ENCODE results near the gene CEP41.
"Not testable (repeated sequence)": the region's sequence is repeated elsewhere in the genome, so short reads cannot be mapped to it uniquely, and the experiment has no call there.

CEP41 gene

DNA sequence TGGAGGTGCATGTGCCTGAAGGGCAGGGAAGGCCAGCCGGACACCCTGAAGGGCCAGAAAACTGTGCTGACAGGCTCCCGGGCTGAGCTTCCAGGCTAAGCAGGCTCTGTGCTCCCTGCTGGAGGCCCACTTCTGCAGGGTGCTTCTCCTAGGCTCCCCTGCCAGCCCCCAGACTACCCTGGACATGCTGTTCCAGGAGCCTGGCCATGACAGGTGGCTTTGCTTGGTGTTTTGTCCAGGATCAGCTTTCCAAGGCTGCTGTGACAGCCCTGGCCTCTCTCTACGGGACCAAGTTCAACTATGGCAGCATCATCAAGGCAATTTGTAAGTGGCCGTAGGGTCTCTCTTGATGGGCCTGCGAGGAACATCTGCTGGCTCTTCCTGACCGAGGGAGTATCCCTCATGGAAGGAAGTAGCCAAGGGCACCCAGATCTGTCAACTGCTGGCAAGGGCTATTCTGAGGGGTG, 55.2 kb downstream of the CEP41 start:
- DNase-seq: no peak

DNA sequence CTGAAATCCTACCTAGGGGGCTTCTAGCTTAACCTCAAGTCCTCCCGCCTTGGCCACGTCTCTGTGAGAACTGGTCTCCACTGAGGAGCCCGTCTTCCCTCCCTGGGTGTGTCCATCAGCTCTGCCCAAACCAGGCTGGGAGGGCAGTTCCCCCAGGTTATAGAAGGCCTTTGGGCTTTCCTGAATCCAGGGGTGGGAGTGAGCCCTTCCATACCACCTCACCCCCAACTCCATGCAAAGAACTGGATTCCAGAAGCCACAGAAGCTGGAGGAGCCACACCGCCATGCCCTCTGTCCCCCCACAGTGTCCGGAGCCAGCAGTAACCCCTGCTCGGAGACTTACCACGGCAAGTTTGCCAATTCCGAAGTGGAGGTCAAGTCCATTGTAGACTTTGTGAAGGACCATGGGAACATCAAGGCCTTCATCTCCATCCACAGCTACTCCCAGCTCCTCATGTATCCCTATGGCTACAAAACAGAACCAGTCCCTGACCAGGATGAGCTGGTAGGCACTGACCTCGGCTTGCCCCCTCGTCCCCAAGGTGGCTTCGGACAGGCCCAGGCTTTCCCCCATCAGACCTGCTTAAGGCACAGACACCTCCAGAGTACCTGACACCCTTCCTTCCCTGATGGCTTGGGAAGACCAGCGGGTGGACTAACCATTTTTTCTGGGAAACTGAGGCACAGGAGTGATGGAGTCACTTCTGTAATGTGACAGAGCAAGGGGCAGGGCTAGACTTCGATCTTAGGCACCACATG, 55.8 kb downstream of the CEP41 start:
- no peak for DNase-seq

DNA sequence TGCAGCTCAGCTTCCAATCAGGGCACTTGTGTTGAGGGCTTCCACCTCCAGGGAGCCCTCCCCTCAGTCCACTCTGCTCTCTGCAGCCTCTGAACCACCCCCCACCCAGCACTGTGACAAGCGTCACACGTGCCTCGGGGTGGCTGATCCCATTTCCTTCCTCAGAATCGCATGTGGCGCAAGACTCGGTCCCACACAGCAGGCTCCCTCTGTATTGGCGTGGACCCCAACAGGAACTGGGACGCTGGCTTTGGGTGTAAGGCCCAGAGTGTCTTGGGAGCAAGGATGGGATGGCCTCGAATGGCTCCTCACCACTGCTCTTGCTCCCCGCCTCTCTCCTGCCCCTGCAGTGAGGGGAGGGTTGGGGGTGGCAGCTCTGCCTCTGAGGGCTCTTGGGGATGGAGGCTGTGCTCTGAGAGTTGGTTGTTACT, 56.4 kb downstream of the CEP41 start:
- no peak for DNase-seq

DNA sequence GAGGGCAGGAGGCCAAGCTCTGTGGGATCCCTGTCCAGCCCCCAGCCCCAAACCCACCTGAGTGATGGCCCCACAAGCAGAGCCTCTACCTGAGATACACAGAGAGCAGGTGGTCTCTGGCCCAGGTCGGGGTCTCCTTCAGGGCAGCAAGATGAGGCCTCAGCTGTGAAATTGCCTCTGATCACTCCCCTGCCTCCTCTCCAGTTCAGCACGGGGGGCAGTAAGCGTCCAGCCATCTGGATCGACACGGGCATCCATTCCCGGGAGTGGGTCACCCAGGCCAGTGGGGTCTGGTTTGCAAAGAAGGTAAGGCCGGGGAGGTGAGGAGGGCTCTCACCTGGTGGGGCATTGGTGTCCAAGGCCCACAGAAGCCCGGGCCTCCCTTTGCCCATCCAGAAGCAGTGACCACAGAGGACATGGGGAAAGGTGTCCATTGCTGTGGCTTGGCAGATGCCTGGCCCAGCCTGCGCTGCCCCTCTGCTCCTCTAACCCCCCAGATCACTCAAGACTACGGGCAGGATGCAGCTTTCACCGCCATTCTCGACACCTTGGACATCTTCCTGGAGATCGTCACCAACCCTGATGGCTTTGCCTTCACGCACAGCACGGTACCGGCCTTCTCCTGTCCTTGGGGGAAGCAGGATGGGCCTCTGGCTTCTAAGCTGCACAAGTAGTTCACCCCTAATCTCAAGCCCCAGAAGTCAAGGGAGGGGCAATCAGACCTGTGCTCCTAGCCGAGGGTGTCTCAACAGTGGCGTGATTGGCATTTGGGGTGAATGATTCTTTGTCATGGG, 57.4 kb downstream of the CEP41 start:
- no peak for DNase-seq

DNA sequence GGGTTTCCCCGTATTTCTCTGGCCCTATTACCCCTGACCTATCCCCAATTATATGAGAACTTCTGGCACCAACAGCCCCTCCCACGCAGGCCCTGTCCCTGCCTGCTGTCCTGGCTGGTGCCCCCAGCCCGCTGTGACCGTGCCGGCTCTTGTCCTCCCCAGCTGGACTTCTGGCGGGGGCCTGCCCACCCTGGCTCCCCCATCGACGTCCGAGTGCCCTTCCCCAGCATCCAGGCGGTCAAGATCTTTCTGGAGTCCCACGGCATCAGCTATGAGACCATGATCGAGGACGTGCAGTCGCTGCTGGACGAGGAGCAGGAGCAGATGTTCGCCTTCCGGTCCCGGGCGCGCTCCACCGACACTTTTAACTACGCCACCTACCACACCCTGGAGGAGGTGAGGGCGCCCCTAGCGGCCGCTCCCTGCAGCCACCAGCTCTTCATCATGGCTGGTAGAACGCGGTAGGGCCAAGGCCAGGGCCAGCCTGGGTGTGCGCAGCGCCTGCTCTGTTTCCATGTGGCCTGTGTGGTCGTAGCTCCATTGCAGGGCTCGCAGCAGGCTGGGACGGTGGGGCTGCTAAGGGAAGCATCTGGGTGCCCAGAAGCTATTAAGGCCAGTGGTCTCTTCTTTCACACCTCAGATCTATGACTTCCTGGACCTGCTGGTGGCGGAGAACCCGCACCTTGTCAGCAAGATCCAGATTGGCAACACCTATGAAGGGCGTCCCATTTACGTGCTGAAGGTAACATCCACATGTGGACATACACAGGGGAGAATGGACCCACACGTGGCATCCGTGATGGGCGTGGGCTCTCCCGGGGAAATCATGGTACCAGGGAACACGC, 59.1 kb downstream of the CEP41 start:
- no peak for DNase-seq

DNA sequence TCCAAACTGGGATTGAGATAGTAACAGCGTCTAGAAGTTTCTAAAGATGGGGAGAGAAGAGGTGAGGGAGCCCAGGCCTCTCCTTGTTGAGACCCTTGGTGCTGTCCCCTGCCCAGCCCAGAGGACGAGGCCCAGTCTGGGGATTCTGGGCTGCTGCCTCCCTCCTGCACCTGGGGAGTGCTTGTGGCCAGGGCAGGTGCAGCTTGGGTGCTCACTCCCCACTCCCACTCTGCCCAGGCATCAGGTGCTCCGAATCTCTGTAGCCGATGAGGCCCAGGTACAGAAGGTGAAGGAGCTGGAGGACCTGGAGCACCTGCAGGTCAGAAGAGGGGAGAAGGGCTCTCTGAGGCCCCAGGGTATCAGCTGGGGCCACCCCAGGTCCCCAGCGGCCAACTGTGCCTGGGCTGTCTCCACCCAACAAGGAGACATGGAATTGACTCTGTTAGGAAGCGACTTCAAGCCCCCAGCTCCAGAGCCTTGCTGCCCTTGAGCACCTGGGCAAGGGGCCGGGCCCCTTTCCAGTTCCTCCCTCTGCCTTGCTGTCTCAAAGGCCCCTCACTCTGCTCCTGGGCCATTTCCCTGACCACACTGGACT, 59.9 kb downstream of the CEP41 start:
- no peak for DNase-seq

DNA sequence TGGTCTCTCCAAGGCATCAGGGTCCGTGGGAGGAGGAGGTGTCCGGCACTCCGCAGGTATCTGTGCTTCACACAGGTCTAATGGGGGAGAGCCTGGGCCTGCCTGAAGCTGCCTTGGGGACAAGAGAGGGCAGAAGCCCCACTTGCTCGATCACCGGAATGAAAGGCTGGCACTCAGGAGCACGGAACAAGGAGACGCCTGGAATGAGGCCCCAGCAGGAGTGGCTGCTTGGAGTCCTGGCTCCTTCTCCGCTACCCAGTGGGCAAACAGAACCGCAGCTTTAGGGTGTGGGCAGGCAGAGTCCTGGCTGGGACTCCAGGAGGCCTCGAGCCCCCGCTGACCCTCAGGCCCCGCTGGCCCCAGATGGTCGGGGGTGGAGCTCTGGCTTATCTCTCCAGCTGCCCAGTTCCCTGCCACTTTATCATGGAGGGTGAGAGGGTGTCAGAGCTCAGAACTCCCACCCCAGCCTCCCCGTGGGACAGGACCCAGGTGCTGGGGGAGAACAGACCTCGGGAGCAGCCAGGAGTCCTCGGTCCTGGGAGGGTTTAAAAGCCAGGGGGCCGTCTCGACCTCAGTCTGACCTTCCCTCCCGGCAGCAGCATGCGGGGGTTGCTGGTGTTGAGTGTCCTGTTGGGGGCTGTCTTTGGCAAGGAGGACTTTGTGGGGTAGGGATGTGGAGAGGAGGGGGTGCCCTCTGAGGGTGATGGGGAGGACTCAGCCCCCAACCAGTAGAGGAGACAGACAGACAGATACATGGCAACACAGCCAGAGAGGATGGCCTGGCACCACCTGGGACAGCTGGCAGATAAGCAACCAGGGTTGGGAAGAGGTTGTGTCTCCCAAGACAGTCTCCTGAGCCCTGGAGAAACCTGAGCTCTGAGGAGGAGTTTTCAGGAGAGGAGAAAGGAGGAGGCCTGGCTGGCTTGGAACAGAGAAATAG, 60.6 kb downstream of the CEP41 start, which contains the start of gene CPA1:
TSS of gene CPA1 (plus strand) at position 574 of the 940 bp plus-strand sequence. CDS start at position 601, 27 bp downstream.
- DNase-seq: no peak

DNA sequence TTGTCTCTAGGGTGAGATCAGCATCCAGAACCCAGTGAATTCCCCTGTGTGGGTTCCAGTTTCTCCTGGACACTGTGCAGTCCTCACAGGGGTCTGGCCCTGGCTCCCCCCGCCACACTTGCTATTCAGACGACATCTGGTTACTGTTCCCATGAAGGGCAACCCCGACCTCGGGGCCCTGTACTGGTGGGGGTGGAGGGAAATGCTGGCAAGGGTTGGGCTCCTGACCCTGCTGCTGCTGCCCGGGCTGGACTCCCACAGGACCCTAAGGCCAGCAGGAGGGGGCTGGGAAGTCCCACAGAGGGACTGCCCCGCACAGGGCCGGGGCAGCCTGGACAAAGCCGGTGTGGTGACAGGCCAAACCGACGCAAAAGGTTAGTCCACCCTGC, 61.3 kb downstream of the CEP41 start:
- DNase-seq: no peak

DNA sequence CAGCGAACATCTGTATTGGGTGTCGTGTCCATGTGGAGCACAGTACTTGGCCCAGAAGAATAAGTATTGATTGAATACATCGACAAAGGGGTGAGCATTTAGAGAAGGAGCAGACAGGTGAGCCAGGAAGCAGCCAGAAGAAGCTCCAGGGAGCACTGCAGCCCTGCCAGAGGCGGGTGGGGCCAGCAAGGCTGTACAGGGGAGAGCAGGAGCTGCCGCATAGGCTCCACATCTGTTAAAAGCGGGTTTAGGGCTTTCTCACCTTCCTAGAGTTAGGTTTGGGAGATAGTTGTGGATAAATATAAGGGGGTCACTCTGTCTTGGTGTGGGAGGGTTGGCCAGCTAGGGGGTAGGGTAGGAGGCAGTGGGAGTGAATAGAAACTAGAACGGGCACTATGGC, 61.8 kb downstream of the CEP41 start:
- DNase-seq: no peak

DNA sequence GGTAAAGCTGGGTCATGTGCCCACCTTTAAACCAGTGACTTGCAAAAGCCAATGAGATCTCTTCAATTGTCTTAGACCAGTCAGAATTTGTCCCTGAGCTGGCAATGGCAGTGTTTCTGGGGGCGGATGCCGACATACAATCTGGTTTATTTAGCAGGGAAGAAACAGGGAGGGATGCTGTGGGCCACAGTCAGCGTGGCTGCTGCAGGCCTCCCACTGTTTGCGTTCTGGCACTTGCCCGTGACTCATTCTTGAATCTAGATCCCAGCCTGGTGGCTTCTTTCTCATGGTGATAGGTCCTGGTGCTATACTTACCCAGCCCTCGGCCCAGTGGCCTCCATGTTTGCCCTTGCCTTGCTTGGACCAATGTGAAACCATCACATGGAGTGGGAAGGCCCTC, 63.6 kb downstream of the CEP41 start:
- DNase-seq: no peak

DNA sequence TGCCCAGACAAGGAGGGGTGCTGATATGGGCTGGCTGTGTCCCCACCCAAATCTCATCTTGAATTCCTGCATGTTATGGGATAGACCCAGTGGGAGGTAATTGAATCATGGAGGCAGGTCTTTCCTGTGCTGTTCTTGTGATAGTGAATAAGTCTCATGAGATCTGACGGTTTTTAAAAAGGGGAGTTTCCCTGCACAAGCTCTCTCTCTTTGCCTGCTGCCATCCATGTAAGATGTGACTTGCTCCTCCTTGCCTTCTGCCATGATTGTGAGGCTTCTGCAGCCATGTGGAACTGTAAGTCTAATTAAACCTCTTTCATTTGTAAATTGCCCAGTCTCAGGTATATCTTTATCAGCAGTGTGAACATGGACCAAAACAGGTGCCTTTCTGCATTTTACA, 64.4 kb downstream of the CEP41 start:
- DNase-seq: not testable (repeated sequence)

DNA sequence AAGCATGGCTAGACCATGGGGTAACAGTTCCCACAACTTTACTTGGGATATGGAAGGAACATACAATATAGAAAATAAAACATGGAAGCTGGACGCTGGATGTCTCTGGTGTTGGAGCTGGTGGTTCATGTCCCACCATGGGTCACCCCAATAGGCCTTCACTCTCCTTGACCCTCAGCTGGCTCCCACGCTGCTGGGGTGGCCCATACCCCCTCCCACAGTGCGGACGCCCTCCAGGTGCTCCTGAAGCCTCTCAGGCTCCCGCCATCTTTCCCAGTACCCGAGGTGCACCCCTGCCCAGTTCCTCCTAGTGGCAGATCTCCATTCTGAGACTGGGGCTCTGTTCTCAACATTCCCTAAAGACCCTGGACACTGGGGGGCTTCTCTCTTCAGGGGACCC, 66.3 kb downstream of the CEP41 start:
- no peak for DNase-seq

DNA sequence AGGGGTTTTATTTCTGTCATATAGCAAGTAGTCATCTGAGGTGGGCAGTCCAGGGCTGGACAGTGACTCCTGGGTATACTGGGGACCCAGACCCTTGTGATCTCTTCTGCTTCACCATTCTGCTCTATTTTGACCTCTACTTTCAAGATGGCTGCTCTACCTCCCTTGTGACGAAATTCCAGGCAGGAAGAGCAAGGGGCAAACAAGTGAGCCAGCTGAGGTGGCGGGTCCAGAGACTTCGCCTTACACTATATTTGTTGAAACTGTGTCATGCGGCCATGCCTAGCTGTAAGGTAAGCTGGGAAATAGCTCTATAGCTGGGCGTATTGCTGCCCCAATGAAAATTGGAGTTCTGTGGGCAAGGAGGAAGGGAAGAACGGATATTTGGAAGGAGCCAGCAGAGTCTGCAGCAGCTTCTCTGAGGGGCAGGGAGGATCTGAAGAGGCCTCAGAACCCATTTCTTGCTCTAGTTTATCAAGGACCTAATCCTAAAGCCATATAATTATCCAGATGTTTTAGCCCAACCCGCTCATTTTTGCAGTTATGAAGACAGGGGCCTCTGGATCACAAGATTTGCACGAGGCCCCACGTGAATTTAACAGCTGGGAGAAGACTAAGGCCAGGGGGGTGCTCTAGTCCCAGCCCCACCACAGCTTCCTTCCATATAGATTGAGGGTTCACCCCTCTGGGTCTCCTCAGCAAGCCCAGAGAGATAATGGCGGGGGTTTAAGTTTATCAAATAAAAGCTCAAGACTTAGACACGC, 68.2 kb downstream of the CEP41 start:
- no peak for DNase-seq

DNA sequence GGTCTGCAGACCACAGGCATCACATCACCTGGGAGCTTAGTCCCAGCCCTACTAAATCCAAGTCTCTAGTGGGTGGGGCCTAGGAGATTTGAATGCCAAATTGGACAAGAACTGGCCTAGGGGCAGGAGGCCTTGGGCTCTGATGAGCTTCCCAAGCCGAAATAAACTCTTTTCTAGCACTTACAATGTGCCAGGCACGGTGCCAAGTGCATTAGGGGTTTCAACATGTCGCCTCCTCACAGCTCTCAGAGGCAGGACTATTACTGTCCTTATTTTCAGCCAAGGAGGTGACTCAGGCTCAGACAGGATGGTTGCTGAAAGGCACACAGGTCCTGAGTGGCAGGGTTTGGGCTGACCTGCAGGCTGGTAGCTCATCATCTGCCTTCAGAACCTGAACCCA, 69.8 kb downstream of the CEP41 start:
- no peak for DNase-seq

DNA sequence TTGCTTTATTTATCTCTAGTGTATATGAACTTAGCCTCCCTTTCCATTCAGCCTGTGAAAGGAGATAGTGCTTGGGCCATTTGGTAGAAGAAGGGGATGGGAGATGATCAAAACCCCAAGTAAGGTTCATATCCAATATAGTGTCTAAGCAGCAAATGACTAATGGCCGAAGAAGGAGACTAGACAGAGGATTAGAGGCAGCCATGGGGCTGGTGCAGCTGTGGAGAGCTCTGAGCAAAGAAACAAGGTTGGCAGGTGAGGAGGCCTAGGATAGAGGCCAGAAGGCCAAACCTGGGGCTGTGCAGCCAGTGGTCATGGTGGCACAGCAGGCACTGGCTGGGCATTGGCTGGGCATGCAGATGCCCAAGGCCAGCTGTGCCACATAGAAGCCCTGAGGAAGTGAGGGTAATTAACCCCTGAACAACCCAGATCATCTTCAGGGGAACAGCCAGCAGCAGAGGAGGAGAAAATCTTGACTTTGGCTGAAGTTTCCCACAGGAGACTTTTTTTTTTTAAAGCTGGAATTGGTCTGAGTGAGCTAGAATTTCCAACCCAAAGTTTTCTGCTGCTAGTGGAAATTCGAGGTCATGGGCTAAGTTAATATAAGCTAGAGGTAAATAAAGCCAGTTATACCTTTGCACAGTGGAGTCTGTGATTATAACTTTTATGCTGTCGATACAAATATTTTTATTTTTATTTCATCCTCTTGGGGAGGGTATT, 70.8 kb downstream of the CEP41 start:
- DNase-seq: no peak

DNA sequence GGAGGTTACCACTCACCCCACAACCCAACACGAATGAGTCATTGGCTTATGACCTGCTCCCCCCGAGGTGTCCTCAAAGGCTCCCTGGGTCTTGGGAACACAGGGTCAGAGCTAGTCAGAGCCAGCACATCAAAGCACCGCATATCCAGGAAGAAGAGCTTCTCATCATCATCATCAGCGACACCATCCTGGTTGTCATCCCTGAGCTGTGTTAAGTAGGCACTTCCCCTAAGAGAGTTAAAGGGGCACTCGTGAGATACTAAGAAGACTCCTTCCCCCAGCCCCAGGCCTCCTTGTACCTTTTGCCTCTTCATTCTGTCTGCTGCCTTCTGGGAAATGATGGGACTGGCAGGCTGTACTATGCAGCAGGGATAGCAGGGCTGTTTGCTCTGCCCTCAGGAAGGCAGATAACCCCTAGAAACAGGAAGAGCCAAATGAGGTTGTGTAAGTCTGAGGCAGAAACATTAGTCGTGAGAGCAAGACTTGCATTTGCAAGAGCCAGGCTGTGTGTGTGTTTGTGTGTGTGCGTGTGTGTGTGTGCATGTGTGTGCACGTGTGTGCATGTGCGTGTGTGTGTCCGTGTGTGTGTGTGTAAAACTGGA, 71.6 kb downstream of the CEP41 start:
- DNase-seq: no peak

DNA sequence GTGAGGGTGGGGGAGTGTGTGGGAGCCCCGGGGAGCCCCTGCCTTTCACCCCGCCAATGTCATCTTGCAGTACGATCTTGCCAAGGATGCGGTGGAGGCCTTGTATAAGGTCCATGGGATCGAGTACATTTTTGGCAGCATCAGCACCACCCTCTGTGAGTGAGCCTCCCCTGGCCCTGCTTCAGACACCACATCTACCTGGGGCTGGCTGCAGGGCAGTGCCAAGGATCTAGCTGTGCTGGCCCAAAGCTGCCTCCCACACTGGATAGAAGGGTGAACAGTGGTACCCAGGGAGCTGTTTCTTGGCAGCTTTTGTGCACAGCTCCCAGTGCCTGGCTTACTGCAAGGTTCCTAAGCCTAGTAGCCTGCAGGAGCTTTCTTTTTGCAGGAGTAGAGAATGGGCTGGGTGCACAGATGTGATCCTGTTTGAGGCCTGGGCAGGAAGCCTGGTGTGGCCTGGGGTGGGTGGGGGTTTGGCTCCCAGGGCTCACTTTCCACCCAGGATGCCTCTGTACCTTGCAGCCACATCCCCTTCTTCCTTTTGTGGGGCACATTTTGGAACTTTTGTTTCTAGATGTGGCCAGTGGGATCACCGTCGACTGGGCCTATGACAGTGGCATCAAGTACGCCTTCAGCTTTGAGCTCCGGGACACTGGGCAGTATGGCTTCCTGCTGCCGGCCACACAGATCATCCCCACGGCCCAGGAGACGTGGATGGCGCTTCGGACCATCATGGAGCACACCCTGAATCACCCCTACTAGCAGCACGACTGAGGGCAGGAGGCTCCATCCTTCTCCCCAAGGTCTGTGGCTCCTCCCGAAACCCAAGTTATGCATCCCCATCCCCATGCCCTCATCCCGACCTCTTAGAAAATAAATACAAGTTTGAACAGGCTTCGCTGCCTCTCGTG, 72.7 kb downstream of the CEP41 start:
- no peak for DNase-seq

DNA sequence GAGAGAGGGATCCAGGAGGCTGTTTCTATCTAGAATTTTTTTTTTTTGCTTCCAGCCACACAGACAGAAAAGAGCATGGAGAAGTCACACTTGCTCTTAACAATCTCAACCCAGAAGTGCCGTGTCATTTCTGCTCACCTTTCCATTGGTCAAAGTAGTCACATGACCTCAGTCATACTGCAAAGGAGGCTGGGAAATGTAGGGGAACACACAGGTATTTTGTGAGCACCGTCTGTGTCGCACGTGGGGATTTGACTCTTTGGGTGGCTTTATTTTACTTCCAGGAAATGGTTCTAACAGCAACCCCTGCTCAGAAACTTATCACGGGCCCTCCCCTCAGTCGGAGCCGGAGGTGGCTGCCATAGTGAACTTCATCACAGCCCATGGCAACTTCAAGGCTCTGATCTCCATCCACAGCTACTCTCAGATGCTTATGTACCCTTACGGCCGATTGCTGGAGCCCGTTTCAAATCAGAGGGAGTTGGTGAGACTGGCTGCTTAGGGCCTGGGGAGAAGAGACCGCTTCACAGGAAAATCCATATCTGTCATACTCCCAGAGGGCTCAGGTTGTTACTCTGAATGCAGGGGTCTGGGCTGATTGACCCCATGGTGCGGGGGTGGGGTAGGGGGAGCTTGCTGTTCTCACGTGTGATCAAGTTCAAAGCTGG, 73.6 kb downstream of the CEP41 start:
- DNase-seq: no peak

Measured in activated CD4-positive, alpha-beta T cell treated with anti-CD3 and anti-CD28 coated beads, Interleukin-2, Interleukin-6, amounts not matched to agents 100 ng/mL and 50 ng/mL, durations not matched to agents 16 hours and 8 hours (primary cell).